ENCODE results near the gene NFE2L3. TPM values are rescaled to one million over a fixed set of nuclear protein-coding genes. Genes with fewer than 3 reads are reported as not detected.

NFE2L3 gene
- total and polyA plus RNA-seq, 9 of the 15 experiments (the other 6 are each of a cell fraction or from before 2014, with no cell fraction given): 2.9 to 16.9 (median 12.4) TPM

DNA sequence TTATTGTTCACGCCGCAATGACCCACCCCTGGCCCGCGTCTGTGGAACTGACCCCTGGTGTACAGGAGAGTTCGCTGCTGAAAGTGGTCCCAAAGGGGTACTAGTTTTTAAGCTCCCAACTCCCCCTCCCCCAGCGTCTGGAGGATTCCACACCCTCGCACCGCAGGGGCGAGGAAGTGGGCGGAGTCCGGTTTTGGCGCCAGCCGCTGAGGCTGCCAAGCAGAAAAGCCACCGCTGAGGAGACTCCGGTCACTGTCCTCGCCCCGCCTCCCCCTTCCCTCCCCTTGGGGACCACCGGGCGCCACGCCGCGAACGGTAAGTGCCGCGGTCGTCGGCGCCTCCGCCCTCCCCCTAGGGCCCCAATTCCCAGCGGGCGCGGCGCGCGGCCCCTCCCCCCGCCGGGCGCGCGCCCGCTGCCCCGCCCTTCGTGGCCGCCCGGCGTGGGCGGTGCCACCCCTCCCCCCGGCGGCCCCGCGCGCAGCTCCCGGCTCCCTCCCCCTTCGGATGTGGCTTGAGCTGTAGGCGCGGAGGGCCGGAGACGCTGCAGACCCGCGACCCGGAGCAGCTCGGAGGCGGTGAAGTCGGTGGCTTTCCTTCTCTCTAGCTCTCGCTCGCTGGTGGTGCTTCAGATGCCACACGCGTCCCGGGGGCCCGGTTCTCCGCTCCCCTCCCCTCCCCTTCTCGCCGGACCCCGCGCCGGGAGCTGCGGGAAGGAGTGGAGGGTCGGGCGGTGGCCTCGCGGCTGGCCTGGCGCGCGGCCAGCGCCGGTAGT, 49.4 kb downstream of the NFE2L3 start, which contains the start of gene CBX3 (continued):
- TF ChIP-seq TARDBP (IDR thresholded peaks at IDR 0.05): no peak
- no peak for TF ChIP-seq ZNF24 (IDR thresholded peaks at IDR 0.05)
- no peak for TF ChIP-seq COPS2 (conservative IDR thresholded peaks at IDR 0.05)
- no peak for TF ChIP-seq BCOR (IDR thresholded peaks at IDR 0.05)
- no peak for TF ChIP-seq MAFG (tag; conservative IDR thresholded peaks at IDR 0.05)
- no peak for TF ChIP-seq ZNF217 (CRISPR knock-in tag; IDR thresholded peaks at IDR 0.05)
- TF ChIP-seq NONO (IDR thresholded peaks at IDR 0.05; ENCODE audit: low read depth in 2 of 2, low read length in 1 of 2): peak; percentile 9 to 64; a peak in 3 of 4 replicates
- TF ChIP-seq PTBP1 (IDR thresholded peaks at IDR 0.05; ENCODE audit: low read depth, low read length): no peak
- no peak for TF ChIP-seq CBFB (CRISPR knock-in tag; IDR thresholded peaks at IDR 0.05)
- TF ChIP-seq SMAD4 (CRISPR knock-in tag; conservative IDR thresholded peaks at IDR 0.05): peak; percentile 83; the same call in 1 of the 2 replicates
- TF ChIP-seq TBP (optimal IDR thresholded peaks at IDR 0.05; ENCODE audit: low read depth, low read length): no peak
- no peak; a peak in 2 of 4 replicates for TF ChIP-seq TRIM24 (IDR thresholded peaks at IDR 0.05)
- no peak for TF ChIP-seq TCF7 (IDR thresholded peaks at IDR 0.05; ENCODE audit: borderline replicate concordance)
- TF ChIP-seq MIER1 (IDR thresholded peaks at IDR 0.05; ENCODE audit: low read depth): no peak
- no peak for TF ChIP-seq GTF2E2 (tag; IDR thresholded peaks at IDR 0.05)
- TF ChIP-seq BACH1 (tag; IDR thresholded peaks at IDR 0.05): no peak; the same call in 1 of the 2 replicates
- no peak for TF ChIP-seq ZNF324 (CRISPR knock-in tag; IDR thresholded peaks at IDR 0.05)
- 0 out of 2 replicates have a peak, but pooled peaks have one; percentile 29 for TF ChIP-seq GATAD2B (IDR thresholded peaks at IDR 0.05; ENCODE audit: borderline replicate concordance)
- no peak for TF ChIP-seq ZNF239 (CRISPR knock-in tag; IDR thresholded peaks at IDR 0.05)
- no peak for TF ChIP-seq CREB1 (IDR thresholded peaks at IDR 0.05)
- peak; percentile 30; the same call in 1 of the 2 replicates for TF ChIP-seq CREB1 (CRISPR knock-in tag; IDR thresholded peaks at IDR 0.05)
- no peak for TF ChIP-seq POLR2AphosphoS2 (IDR thresholded peaks at IDR 0.05; ENCODE audit: low read length)
- TF ChIP-seq SMAD3 (CRISPR knock-in tag; conservative IDR thresholded peaks at IDR 0.05): no peak
- TF ChIP-seq ETV1 (tag; conservative IDR thresholded peaks at IDR 0.05; ENCODE audit: low read depth): peak; percentile 63
- no peak for TF ChIP-seq ZNF79 (CRISPR knock-in tag; IDR thresholded peaks at IDR 0.05; ENCODE audit: low read depth)
- TF ChIP-seq ZKSCAN8 (CRISPR knock-in tag; IDR thresholded peaks at IDR 0.05): no peak
- no peak for TF ChIP-seq MAFK (IDR thresholded peaks at IDR 0.05; ENCODE audit: low read length)
- TF ChIP-seq SRSF7 (optimal IDR thresholded peaks at IDR 0.05; ENCODE audit: low read depth, low read length): no peak
- TF ChIP-seq NFRKB (IDR thresholded peaks at IDR 0.05; ENCODE audit: low read depth): peak; percentile 75
- TF ChIP-seq, protein P1, sequence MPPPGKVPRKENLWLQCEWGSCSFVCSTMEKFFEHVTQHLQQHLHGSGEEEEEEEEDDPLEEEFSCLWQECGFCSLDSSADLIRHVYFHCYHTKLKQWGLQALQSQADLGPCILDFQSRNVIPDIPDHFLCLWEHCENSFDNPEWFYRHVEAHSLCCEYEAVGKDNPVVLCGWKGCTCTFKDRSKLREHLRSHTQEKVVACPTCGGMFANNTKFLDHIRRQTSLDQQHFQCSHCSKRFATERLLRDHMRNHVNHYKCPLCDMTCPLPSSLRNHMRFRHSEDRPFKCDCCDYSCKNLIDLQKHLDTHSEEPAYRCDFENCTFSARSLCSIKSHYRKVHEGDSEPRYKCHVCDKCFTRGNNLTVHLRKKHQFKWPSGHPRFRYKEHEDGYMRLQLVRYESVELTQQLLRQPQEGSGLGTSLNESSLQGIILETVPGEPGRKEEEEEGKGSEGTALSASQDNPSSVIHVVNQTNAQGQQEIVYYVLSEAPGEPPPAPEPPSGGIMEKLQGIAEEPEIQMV (tag; conservative IDR thresholded peaks at IDR 0.05; ENCODE audit: low read depth): no peak
- TF ChIP-seq FOXJ3 (CRISPR knock-in tag; IDR thresholded peaks at IDR 0.05): no peak
- TF ChIP-seq ZNF785 (CRISPR knock-in tag; IDR thresholded peaks at IDR 0.05): no peak
- no peak for TF ChIP-seq LCOR (CRISPR knock-in tag; IDR thresholded peaks at IDR 0.05)
- TF ChIP-seq RNF2 (IDR thresholded peaks at IDR 0.05): peak; percentile 74
- no peak for TF ChIP-seq ZNF12 (CRISPR knock-in tag; IDR thresholded peaks at IDR 0.05)
